ENCODE measurements around the gene SLC9A9. TPM values are rescaled to one million over a fixed set of nuclear protein-coding genes. Genes with fewer than 3 reads are reported as not detected.
A peak's percentile ranks its signal among the peaks of the same experiment; 100 is the strongest.

The SLC9A9 gene
- total RNA-seq, 1 experiment from 2014 or later = 7.9 TPM

DNA sequence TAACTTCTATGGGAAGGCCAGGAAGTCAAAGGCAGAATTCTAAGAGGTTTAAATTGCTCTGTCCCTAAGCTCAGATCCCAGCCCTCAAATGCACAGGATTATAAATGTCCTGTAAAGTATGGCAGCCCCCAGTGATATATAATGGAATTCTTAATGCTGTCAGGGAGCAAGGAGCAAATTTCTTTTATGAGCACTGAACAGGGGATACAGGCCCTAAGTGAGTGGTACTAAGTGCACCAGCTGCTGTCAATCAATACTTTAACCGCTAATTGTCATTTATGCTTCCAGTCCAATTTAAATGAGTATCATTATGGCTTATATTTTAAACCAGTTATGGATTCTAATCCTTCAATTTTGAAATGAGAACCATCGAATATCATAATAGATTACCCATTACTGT, 4.7 kb downstream of the SLC9A9 start:
- DNase-seq (ENCODE audit: low read depth) = no peak

DNA sequence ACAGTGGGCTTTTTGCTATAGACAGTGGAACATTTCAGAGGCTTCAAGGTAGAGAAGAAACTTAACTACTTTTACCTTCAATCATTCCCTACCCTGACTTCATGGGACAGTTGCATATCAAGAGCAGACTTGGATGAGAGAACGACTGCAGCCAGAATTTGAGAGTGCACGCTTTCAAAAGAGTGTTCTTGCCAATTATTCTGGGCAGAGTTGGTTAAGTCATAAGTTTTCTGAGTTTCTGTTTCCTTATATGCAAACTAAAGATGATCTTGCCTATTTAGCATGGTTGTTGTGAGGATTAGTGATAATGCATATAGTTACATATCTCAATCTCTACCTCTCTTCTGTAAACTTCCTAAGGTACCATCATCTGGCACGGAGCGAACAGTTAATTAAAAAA, 7.6 kb downstream of the SLC9A9 start:
- DNase-seq (ENCODE audit: low read depth) = no peak

DNA sequence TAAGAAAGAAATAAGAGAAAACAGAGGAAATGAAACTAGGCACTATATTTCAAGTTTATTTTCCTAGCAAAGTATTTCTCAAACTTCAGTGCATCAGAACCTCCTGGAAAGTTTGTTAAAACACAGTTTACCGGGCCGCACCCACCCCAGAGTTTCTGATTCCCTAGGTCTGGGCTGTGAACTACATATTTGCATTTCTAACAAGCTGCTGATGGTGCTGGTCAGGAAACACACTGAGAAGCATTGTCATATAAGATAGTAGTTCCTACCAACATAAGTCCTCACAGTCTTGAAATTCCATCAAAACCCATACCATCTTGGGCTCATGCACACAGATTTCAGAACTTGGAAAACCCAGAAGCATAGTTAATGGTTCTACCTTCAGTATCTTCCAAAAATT, 8.3 kb downstream of the SLC9A9 start:
- no peak for DNase-seq (ENCODE audit: low read depth)

DNA sequence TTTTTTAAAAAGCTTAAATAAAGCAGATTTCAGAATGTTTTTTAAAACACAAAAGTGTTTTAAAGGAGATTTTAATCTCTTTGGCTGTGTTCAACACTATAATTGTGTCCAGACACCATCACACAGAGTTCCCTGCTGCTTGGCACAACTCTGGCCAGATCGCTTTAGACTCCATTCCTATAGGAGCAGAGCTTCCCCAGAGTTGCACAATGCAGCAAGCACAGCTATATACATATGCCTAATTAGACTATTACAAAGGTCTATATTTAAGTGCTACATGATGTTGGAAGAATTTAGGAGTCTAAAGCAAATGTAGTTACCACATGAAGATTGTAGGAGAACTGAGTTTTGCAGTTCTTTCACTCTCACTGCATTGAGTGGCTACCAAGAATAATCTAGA, 11.2 kb downstream of the SLC9A9 start:
- no peak for DNase-seq (ENCODE audit: low read depth)

DNA sequence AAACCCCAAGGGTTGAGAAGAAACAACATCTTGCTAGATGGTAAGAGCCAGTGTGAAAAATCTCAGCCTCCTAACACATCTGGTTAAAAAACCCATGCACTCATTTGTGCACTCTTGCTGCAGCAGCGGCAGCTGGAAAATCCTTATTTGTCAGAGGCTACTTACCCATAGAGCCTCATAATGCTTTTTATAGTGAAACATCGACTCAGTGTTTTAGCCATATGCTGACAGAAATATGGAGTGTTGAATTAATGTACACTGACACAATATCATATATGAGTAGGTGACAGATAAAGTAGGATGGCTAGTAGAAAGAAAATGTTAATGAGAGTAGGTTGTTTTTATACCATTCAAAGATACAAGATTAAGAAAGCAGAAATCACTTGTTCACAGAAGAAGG, 13.0 kb downstream of the SLC9A9 start:
- no peak for DNase-seq (ENCODE audit: low read depth)

DNA sequence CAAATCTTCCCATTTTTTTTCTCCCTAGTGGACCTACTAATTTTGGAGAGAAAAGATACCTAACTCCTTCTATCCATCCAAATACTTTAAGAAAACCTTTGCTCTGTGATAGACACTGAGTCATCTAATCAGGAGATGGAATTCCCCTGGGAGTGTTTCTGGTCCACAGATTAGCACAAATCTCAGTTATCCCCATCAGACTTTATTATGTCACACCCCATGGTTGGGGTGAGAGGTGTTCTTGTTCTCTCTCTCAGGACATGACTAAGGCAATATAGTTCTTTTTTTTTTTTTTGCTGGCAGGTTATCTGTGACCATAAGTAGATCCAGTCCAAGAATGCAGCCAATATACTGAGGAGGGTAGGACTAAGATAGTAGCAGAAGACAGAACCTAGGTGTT, 15.8 kb downstream of the SLC9A9 start:
- DNase-seq (ENCODE audit: low read depth) = peak; percentile 44

DNA sequence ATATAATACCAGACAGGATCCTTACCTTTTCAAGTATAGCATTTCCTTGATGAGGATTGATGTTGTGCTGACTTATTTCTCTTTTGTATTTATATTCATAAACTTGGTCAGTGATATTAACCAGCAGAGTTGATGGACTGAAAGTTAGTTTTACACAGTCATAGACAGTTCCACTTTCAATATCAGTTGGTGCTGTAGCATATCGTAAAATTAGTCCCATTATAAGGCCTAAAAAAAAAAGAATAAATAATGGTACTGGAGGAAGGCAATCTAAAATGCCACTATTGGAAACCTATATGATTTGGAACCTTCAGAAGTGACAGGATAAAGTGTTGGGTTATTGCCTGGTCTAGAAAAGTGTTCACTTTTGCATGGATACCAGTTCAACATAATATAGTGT, 16.3 kb downstream of the SLC9A9 start:
- no peak for DNase-seq (ENCODE audit: low read depth)

DNA sequence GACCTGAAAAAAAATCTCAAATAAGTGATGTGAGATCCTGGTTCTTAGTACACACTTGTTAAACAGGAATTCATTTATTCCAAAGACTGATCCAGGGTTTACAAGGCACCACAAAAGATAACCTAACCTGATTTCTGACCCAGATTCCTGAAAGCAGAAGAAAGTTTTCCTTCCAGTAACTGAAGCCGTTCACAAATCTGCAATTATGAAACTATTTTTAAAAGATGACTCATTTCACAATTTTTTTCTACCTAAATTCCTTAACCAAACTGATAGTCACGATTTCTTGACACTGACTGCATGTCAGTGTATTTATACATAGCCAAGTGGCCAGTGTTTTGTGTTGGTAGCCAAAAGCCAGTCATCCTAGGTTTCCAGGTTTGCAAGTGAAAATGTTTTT, 17.1 kb downstream of the SLC9A9 start:
- peak; percentile 74 for DNase-seq (ENCODE audit: low read depth)

DNA sequence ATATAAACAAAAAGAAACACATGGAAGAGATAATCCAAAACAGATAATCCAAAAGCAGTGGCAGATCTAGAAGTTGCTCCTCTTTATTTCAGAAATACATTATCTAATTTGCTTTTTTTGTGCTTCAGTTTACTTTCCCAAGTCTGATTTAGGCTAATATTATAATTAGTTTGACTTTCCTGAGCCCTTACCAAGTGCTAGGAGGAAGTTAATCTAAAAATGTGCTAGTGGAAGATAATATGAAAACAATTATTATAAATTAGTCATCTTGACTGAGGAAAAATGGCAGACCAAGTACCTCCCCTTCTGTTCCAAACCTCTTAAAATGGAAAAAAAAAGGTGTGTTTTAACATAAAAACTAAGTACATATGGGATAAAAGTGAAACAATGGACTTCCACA, 17.5 kb downstream of the SLC9A9 start:
- DNase-seq (ENCODE audit: low read depth) = no peak

DNA sequence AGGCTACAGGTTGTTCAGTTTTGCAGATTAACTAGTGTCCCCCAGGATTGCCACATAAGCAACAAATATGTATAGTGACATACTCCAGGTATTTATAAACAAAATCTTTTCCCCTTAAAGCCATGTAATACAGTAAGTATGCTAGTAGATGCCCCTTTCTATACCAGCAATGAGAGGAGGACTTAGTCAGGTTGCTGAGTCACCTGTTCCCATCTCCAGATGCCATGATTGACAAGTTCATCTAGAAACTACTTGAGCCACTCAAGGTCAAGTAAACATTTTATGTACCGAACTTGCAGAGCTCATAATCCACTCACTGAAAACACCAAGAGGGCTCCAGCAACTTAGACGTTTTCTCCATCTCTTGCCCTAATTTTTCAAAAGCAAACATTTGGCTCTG, 18.2 kb downstream of the SLC9A9 start:
- peak; percentile 41 for DNase-seq (ENCODE audit: low read depth)

DNA sequence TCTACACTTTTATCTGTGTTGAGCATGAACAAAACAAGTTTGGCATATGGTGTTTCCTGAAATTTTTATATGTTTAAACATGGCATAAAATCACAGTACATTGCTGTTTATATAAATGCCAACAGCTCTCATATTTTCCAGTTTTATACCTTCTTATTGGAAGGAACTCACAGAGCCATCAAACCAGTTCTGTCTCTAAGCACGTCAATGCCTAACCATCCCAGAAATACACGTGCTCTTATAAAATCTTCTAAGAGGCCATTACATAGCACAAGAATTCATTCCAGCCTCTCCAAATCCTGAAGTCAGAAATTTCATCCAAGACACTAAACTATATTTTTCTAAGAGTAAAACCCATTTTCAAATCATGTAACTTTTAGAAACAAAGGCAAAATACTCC, 20.8 kb downstream of the SLC9A9 start:
- DNase-seq (ENCODE audit: low read depth) = no peak

DNA sequence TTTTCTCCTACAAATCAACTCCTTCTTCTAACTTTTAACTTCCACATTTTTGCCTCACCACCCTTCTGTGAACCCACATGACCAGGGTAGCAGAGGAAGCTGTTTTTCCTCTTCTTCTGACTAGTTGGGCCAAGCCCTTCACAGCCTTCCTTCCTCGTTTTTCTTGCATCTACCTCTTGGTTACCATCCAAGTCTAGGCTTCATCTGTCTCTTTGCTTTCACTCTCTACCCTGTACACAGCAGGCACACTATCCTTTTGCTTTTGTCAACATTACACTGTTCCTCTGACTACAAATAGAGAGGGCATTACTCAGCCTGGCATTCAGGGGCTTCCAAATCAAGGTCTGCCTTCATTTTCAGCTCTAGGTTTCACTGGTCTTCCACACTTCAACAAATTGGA, 22.0 kb downstream of the SLC9A9 start:
- peak; percentile 61 for DNase-seq (ENCODE audit: low read depth)

DNA sequence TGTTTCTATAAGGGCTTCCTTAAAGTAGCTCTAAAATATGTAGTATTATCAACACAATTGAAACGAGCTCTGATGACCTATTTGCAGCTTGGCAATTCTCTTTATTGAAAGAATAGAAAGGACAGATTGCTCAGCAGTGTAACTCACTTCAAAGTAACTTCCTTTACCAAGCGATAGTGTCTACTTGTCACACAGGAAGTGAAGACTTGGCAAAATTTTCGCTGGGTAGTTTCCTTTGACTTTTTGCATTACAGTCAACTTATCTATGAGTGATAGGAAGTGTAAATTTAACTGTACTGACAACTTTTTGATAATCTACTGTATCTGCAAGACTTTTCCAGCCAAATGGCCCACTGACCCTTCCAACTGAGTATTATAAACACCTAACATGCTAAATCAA, 22.8 kb downstream of the SLC9A9 start:
- no peak for DNase-seq (ENCODE audit: low read depth)

DNA sequence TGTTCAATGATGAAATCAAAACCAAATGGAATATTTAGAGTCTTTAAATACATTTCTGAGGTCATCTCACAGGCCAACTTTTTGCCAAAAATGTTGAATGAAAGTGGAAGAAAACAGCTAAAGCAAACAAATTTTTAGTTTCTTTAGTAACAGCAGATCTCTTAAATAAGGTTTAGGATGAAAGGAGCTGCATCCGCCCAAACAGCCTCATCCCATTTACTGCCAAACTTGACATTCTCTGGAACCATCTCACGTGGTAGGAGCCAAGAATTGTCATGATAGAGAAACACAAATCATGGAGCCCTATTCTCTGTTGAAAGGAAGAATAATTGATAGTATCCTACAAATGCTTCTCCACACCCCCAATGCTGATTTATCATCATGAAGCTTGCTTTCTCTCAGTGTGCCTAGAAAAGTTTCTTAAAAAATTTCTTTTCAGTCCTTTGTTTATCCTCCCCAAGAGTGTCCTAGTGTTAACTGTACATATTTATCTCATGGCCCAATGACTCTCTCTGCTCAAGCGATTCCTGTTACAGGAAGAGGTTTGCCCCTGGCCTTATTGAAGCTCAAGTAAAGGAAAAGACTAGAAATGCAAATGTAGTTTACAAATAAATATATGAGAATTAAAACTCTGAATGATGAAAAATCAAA, 23.4 kb downstream of the SLC9A9 start:
- no peak for DNase-seq (ENCODE audit: low read depth)

DNA sequence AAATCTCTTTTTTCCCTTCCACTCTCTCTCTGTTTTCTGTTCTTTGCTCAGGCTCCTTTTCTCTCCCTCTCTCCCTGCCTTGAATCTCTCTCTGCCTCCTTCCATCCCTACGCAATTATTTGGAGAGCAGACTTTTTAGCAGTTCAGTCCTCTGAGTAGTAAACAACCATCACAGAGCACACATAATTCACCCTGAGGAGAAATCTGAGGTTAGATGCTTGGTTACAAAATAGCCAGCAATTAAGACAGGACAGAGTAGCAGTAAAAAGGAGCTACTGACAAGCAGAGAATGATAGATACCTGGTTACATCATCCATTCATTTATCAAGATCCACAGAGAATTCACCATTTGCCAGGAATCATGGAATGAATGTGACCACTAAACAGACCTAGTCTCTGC, 25.5 kb downstream of the SLC9A9 start:
- no peak for DNase-seq (ENCODE audit: low read depth)

DNA sequence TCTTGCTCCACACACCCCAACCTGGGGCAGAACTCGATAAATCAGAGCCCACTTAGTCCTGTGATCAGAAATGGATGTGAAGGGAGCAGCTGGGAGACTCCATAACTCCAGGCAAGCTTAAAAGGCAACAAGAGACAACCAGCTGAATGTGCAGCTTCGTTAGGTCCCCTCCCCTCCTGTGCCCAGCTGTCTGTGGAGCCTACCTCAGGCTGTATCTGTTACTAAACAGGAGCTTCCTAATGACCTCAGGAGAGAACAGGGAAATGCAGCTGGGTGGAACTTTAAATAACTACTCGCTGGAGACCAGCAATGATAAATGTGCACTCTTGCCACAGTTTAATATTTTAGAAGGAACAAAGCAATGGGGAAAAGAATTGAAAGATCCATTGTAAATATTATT, 25.9 kb downstream of the SLC9A9 start:
- peak; percentile 56 for DNase-seq (ENCODE audit: low read depth)

DNA sequence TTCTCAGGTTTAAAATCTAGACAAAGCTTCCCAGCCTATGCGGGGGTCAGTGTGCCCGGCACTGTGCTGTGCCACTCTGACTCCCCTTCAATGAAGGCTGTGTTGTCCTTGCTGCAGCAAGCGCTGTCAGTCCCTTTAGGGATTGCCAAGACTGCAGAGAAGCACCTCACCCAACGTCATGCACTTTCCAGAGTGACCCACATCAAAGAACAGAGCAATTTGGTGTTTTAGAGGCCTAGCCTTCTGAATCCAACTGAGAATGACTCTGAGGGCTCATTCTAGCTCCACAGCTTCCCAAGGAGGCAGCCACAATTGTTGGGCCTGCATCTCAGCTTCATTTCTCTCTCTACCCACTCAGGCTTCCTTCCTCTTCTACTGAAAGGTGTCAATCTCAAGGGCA, 26.4 kb downstream of the SLC9A9 start:
- no peak for DNase-seq (ENCODE audit: low read depth)

DNA sequence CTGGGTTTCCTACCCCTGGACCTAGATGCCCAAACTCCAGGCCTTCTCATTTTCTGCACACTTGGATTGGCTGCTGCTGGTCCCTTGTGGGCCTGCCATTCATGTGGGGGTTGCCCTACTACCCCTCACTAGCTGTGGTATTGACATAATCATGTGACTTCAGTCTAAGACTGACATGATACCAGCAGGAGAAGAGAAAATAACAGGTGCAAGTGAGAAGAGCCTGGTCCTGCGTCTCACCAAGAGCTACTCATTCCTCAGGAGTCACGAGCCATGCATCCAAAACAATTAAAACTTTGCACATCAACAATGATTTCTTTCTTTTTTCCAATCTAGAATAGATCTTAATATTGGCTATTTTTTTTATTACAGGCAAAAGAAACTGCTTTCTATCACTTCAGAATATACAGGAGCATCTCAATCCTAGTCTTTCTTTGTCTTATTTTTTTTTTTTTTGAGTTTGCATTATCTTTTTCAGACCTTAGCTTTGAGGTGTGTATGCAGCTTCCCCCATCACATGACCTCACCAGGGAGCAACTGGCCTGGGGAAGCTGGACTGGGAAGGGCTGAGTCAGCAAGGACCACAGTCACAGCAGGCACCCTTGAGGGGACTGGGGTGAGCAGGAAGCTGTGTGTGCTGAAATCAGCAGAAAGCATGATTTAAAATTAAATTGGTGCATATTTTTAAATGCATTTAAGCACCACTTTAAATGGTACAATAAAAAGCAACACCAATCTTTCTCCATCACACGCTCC, 27.6 kb downstream of the SLC9A9 start:
- peak; percentile 78 for DNase-seq (ENCODE audit: low read depth)

DNA sequence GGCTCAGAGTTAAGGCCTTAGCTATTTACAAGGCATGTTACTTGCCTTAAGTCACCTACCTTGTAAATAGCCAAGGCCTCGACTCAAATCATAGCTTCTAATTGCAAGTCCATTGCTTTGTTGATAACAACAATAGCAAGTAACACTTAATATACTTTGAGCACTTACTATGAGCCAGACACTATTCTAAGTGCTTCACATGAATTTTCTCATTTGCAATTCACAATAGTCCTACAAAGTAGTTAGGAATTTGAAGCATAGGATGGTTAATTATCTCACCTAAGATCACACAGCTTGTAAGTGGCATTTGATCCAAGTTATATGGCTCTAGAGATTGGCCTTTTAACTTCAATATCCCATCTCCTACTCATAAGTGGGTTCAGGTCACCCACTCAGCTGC, 28.4 kb downstream of the SLC9A9 start:
- DNase-seq (ENCODE audit: low read depth) = no peak

DNA sequence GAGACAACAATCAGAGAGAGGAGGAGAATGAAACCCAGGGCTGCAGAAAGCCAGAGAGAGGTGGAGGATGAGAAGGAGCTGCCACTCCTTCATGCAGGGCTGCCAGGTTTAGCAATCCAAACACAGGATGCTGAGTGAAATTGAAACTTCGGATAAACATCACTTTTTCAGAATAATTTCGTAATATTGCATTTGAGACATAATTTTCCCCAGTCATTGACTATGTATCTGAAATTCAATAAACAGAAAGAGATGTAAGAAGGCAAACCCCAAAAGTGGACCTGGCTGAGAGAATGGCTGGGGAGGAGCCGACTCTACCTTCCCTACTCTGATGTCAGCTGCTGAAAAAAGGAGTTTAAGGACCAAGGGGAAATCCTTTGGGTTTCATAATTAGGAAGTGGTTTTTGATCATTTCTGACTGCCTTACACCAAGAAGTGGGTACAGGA, 33.8 kb downstream of the SLC9A9 start:
- DNase-seq (ENCODE audit: low read depth) = no peak

DNA sequence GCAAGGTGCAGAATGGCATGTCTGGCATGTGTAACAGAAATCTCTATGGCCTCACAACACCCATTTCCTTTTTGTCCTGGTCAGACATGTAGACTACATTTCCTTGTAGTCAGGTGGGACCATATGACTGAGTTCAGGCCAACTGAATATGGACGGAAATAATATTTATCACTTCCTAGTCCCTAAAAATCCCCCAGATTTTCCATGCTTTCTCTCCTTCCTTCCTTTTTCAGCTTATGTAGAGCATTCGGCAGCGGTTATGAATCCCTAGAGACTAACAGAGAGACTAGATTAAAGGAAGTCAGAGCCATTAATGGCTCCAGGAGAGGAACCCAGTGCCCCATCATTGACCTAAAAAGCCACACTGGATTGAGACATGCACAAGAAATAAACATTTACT, 35.8 kb downstream of the SLC9A9 start:
- DNase-seq (ENCODE audit: low read depth) = no peak

DNA sequence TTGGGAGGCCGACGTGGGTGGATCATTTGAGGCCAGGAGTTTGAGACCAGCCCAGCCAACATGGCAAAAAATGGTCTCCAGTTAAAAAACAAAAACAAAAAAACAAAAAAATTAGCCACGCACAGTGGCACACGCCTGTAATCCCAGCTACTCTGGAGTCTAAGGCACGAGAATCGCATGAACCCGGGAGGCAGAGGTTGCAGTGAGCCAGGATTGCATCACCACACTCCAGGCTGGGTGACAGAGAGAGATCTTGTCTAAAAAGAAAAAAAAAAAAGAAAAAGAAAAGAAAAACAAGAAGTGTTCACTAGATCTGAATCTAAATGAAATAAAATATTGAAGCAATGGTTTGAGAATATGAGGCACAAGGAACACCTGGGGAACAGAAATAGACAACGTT, 36.7 kb downstream of the SLC9A9 start:
- DNase-seq (ENCODE audit: low read depth) = no peak

DNA sequence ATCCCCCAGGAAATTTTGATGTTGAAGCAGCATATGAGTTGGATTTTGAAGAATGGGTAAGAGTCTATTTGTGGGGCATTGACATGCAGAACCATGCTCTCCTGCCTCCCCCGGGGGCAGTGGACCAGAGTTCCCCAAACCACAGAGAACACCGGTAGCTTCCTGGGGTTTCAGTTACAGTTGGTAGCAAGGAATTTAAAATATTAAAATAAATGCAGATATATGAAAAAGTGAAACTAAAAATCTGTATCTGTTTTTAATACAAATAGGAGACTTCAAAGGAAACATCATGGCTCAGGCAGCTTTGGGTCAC, 37.4 kb downstream of the SLC9A9 start:
- peak; percentile 47 for DNase-seq (ENCODE audit: low read depth)

All from LHCN-M2 (cell line).